ENCODE results near the gene TMEM248. TPM values are rescaled to one million over a fixed set of nuclear protein-coding genes. Genes with fewer than 3 reads are reported as not detected.

The TMEM248 gene
- total and polyA plus RNA-seq, 2 donors (not counting 3 experiments of a cell fraction or from before 2014, with no cell fraction given): 107 to 220 TPM

DNA sequence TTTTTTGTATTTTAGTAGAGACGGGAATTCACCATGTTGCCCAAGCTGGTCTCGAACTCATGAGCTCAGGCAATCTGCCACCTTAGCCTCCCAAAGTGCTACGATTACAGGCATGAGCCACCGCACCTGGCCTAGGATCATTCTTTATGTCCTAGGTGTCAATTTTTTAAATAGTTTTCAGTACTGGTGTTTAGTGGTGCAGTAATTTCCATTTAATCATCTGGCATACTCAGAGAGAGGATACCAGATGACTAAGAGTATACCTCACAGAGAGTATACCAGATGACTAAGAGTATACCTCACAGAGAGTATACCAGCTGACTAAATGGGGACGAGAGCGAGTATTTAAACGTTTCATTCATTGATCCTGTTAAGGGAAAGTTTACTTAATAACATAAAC is 37.3 kb upstream of the TMEM248 start:
- Histone ChIP-seq H3K4me2 (ENCODE audit: insufficient read depth, low read length) (no peak overlapping the region), H4K20me1 (replicated peaks; ENCODE audit: control insufficient read depth, extremely low read depth, insufficient read depth, low read length) (no peaks in the 10 kb centered on the region), H3K4me3 (replicated peaks in 1 of 3; ENCODE audit: insufficient read depth in 1 of 3, low read depth in 1 of 3, low read length in 3 of 3) (no peak overlapping the region), H2AFZ (ENCODE audit: low read depth, low read length) (no peak overlapping the region), H3K27me3 (ENCODE audit: control insufficient read depth in 2 of 2, insufficient read depth in 2 of 2, low read length in 2 of 2) (no peaks in the 10 kb centered on the region), H3K9me1 (replicated peaks; ENCODE audit: control insufficient read depth, extremely low read depth, insufficient read depth, low read length) (no peaks in the 10 kb centered on the region), H3K36me3 (ENCODE audit: control insufficient read depth in 2 of 2, extremely low read depth in 1 of 2, insufficient read depth in 2 of 2, low read length in 2 of 2) (no peaks in the 10 kb centered on the region), H3K79me2 (ENCODE audit: control insufficient read depth, insufficient read depth, low read length) (no peaks in the 10 kb centered on the region), H3K9ac (replicated peaks; ENCODE audit: extremely low read depth, insufficient read depth, low read length) (no peak overlapping the region), H3K4me1 (ENCODE audit: control insufficient read depth, extremely low read depth, insufficient read depth, low read length) (no peaks in the 10 kb centered on the region), H3K27ac (ENCODE audit: insufficient read depth, low read depth, low read length) (no peak overlapping the region), H3K9me3 (replicated peaks; ENCODE audit: control insufficient read depth, insufficient read depth, low read length) (no peaks in the 10 kb centered on the region)
- no peak for DNase-seq (ENCODE audit: low read depth, low spot score)
- no TSS peak for BruUV-seq (replicated peaks)
- TF ChIP-seq POLR2AphosphoS5 (IDR thresholded peaks at IDR 0.05; ENCODE audit: insufficient read depth, low read depth, low read length): no peak
- no peak for TF ChIP-seq POLR2A (IDR thresholded peaks at IDR 0.05; ENCODE audit: low read depth, low read length)
- no peak for TF ChIP-seq GATA2 (IDR thresholded peaks at IDR 0.05; ENCODE audit: insufficient read depth, insufficient read length, low read depth, low read length)
- TF ChIP-seq EZH2 (IDR thresholded peaks at IDR 0.05; ENCODE audit: borderline replicate concordance, low read depth, low read length, severe bottlenecking): no peak
- TF ChIP-seq FOS (IDR thresholded peaks at IDR 0.05; ENCODE audit: borderline replicate concordance, insufficient read depth, low read length): no peak
- TF ChIP-seq, protein P1, sequence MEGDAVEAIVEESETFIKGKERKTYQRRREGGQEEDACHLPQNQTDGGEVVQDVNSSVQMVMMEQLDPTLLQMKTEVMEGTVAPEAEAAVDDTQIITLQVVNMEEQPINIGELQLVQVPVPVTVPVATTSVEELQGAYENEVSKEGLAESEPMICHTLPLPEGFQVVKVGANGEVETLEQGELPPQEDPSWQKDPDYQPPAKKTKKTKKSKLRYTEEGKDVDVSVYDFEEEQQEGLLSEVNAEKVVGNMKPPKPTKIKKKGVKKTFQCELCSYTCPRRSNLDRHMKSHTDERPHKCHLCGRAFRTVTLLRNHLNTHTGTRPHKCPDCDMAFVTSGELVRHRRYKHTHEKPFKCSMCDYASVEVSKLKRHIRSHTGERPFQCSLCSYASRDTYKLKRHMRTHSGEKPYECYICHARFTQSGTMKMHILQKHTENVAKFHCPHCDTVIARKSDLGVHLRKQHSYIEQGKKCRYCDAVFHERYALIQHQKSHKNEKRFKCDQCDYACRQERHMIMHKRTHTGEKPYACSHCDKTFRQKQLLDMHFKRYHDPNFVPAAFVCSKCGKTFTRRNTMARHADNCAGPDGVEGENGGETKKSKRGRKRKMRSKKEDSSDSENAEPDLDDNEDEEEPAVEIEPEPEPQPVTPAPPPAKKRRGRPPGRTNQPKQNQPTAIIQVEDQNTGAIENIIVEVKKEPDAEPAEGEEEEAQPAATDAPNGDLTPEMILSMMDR (IDR thresholded peaks at IDR 0.05; ENCODE audit: extremely low read depth in 1 of 2, insufficient read depth in 1 of 2, low read depth in 1 of 2, low read length in 2 of 2): no peak
- TF ChIP-seq, protein P2, sequence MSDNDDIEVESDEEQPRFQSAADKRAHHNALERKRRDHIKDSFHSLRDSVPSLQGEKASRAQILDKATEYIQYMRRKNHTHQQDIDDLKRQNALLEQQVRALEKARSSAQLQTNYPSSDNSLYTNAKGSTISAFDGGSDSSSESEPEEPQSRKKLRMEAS (IDR thresholded peaks at IDR 0.05; ENCODE audit: insufficient read depth, insufficient read length): no peak
- no peak for TF ChIP-seq JUN (IDR thresholded peaks at IDR 0.05; ENCODE audit: borderline replicate concordance, insufficient read depth, insufficient read length, low read depth)
- TF ChIP-seq MYC (IDR thresholded peaks at IDR 0.05; ENCODE audit: low read depth, low read length): no peak
- dilution Hi-C loops (cut with MboI; ENCODE audit: extremely low pct_ligation_motif_present, low sequenced_read_pairs): no loop called here
- POLR2A ChIA-PET: interaction anchor here (0.7 kb wide), 1 partner anchor 143 kb away, joined by 4 read pairs; the partner anchor contains the start of gene RABGEF1
- intact Hi-C loops (cut with micrococcal nuclease): no loop called here
- CTCF ChIA-PET: no interaction called here
- FAIRE-seq: no peak
